Glomerular endothelial cell (primary cell): Measurements from ENCODE around the gene SORCS2. TPM values are rescaled to one million over a fixed set of nuclear protein-coding genes. Genes with fewer than 3 reads are reported as not detected.

Experiments used
- DNase-seq: peaks from one replicate; pipeline ENCODE4 v3.0.0-alpha.2; 2011; ENCODE audit warnings: low read depth, low spot score; ENCODE audit errors: extremely low read depth
- total RNA-seq: library from RNA; depleted of rRNA; stranded (reverse); fragments of >200 nt; gene quantifications from 2 replicates; pipeline ENCODE4 v1.2.3, GENCODE V29; 2015

Gene SORCS2
- total RNA-seq, 1 donor from 2014 or later, result 0.64 TPM

GRCh38 chr4:7772711-7773385 is 580.5 kb downstream of the SORCS2 start:
- DNase-seq, result no peak

GRCh38 chr4:7773401-7774180 is 581.3 kb downstream of the SORCS2 start:
- DNase-seq, result no peak

GRCh38 chr4:7774301-7775294 is 582.3 kb downstream of the SORCS2 start:
- no peak for DNase-seq

GRCh38 chr4:7775396-7775795 is 583.1 kb downstream of the SORCS2 start:
- DNase-seq, result no peak

- no peak for DNase-seq
Observed at GRCh38 chr4:7777017-7777710, 584.8 kb downstream of the SORCS2 start.

- DNase-seq, result no peak
Observed at GRCh38 chr4:7777871-7778509, 585.7 kb downstream of the SORCS2 start.

- no peak for DNase-seq
Observed at GRCh38 chr4:7778510-7779431, 586.4 kb downstream of the SORCS2 start.

- DNase-seq, result no peak
Observed at GRCh38 chr4:7779432-7779768, 587.1 kb downstream of the SORCS2 start.

- no peak for DNase-seq
Observed at GRCh38 chr4:7780751-7781348, 588.5 kb downstream of the SORCS2 start.

- peak; percentile 71 for DNase-seq
Observed at GRCh38 chr4:7781366-7781765, 589.0 kb downstream of the SORCS2 start.

GRCh38 chr4:7781993-7782392 is 589.7 kb downstream of the SORCS2 start:
- no peak for DNase-seq

GRCh38 chr4:7782783-7783182 is 590.4 kb downstream of the SORCS2 start:
- DNase-seq, result no peak

- DNase-seq, result no peak
Observed at GRCh38 chr4:7783541-7783940, 591.2 kb downstream of the SORCS2 start.

- no peak for DNase-seq
Observed at GRCh38 chr4:7784131-7784870, 592.0 kb downstream of the SORCS2 start.

GRCh38 chr4:7785017-7785416 is 592.7 kb downstream of the SORCS2 start:
- DNase-seq, result no peak

- DNase-seq, result no peak
Observed at GRCh38 chr4:7786040-7786439, 593.7 kb downstream of the SORCS2 start.

- DNase-seq, result no peak
Observed at GRCh38 chr4:7786517-7786916, 594.2 kb downstream of the SORCS2 start.

GRCh38 chr4:7787067-7787466 is 594.7 kb downstream of the SORCS2 start:
- DNase-seq, result no peak
